Measurements from ENCODE around the gene LHFPL2. TPM values are rescaled to one million over a fixed set of nuclear protein-coding genes. Genes with fewer than 3 reads are reported as not detected.

LHFPL2 gene
- total and polyA plus RNA-seq, 4 donors, result 6.5 to 49.4 (median 47.7) TPM

DNA sequence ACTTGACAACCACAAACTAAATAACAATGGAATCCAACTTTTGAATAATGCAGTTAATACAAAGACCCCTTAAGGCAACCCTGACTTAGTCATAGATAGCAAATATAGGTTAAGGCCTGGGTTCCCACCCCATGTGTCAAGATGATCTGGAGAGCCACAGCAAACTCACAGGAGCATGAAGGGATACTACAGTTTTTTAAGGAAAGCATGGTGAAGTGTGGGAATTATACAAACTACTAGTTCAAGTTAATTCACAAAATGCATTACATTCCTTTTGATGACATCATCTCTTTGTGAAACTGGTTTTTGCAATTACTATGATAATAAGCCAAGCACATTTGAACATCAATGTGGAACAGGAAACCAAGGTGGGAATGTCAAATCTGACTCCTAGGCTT lies 50.6 kb downstream of the LHFPL2 start:
- Histone ChIP-seq H3K9ac (ENCODE audit: insufficient read depth in 1 of 2, low read length in 2 of 2) (no peak overlapping the region), H3K4me1 (ENCODE audit: control insufficient read depth in 5 of 5, insufficient read depth in 5 of 5, low read length in 5 of 5) (peaks cover 4 to 23% (median 19%) of the 10 kb centered on the region in 5 donors), H3K27ac (ENCODE audit: low read depth in 1 of 2, low read length in 1 of 2) (no peak overlapping the region), H3K9me3 (ENCODE audit: control insufficient read depth in 4 of 4, insufficient read depth in 3 of 4, low read length in 3 of 4) (no peaks in the 10 kb centered on the region), H3K36me3 (ENCODE audit: control insufficient read depth in 4 of 4, insufficient read depth in 4 of 4, low read length in 4 of 4) (no peaks in the 10 kb centered on the region), H3K4me3 (no peak overlapping the region), H3K27me3 (ENCODE audit: control insufficient read depth in 3 of 3, insufficient read depth in 3 of 3, low read length in 2 of 3) (no peaks in the 10 kb centered on the region)
- TF ChIP-seq, protein P1, sequence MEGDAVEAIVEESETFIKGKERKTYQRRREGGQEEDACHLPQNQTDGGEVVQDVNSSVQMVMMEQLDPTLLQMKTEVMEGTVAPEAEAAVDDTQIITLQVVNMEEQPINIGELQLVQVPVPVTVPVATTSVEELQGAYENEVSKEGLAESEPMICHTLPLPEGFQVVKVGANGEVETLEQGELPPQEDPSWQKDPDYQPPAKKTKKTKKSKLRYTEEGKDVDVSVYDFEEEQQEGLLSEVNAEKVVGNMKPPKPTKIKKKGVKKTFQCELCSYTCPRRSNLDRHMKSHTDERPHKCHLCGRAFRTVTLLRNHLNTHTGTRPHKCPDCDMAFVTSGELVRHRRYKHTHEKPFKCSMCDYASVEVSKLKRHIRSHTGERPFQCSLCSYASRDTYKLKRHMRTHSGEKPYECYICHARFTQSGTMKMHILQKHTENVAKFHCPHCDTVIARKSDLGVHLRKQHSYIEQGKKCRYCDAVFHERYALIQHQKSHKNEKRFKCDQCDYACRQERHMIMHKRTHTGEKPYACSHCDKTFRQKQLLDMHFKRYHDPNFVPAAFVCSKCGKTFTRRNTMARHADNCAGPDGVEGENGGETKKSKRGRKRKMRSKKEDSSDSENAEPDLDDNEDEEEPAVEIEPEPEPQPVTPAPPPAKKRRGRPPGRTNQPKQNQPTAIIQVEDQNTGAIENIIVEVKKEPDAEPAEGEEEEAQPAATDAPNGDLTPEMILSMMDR (IDR thresholded peaks at IDR 0.05; ENCODE audit: control extremely low read depth, extremely low read depth), result no peak
- ATAC-seq (ENCODE audit: insufficient read depth, low FRiP score), result no peak
- DNase-seq, result no peak

DNA sequence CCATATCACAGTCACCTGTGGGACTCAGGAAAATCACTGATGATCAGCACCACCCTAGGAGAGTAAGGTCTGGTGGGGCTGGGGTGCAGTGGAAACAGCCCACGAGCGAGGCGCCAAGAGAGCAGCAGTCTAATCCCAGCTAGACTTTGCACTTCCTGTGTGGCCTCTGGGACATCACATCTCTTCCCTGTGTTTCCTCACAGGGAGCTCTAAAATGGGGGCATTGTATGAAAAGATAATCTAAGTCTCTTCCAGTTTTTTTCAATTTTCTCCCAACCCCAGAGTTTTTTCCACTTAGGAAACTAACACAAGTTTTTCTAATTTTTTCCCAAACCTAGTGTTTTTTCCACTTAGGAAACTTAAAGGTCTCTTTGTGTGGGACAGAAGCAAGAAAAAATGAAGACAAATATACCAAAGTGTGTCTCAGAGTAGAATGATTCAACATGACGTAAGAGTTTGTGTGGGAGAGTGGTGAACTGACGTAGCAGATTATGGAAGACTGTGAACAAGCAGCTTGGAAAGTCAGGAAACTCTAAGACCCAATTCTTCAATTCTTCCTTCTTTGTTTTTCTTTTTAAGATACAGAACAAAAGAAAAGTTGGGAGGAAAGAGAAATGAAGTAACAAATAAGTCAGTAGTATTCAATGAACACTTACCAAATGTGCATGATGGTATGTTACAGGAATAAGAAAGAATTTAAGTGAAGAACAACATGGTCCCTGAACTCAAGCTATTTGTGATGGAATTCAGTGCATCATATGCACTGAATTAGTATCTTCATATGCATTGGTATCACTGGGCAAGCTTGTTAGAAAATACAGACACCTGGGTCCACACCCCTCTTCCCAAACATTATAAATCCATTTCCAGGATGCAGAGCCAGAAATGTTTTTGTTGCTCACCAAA lies 51.3 kb downstream of the LHFPL2 start:
- Histone ChIP-seq H3K9me3 (ENCODE audit: control insufficient read depth in 4 of 4, insufficient read depth in 3 of 4, low read length in 3 of 4) (no peaks in the 10 kb centered on the region), H3K36me3 (ENCODE audit: control insufficient read depth in 4 of 4, insufficient read depth in 4 of 4, low read length in 4 of 4) (no peaks in the 10 kb centered on the region), H3K4me1 (ENCODE audit: control insufficient read depth in 5 of 5, insufficient read depth in 5 of 5, low read length in 5 of 5) (peaks cover 5 to 24% (median 21%) of the 10 kb centered on the region in 5 donors), H3K4me3 (no peak overlapping the region), H3K27ac (ENCODE audit: low read depth in 1 of 2, low read length in 1 of 2) (no peak overlapping the region), H3K27me3 (ENCODE audit: control insufficient read depth in 3 of 3, insufficient read depth in 3 of 3, low read length in 2 of 3) (no peaks in the 10 kb centered on the region), H3K9ac (ENCODE audit: insufficient read depth in 1 of 2, low read length in 2 of 2) (no peak overlapping the region)
- DNase-seq, result no peak
- ATAC-seq (ENCODE audit: insufficient read depth, low FRiP score), result no peak
- TF ChIP-seq, protein P1 (IDR thresholded peaks at IDR 0.05; ENCODE audit: control extremely low read depth, extremely low read depth), result no peak
- WGBS, 2 donors, result 80 to 81% methylated on average over 5 of the region's 5 CpGs

DNA sequence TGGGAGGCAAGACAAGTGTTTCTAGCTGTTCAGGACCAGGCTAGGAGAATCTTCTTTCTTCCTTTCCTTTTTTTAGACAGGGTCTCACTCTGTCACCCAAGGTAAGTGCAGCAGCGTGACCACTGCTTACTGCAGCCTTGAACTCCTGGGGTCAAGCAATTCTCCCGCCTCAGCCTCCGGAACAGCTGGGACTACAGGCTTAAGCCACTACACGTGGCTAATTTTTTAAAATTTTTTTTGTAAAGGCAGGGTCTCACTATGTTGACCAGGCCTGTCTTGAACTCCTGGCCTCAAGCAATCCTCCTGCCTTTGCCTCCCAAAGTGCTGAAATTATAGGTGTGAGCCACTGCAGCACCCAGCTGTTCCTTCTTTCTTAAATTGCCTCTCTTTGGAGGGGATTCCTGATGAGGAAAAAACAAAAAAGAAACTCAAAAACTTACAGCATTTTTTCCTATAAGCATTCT lies 53.1 kb downstream of the LHFPL2 start:
- peak overlapping the region; percentile 49 to 59 for H3K27ac ChIP-seq (ENCODE audit: low read depth in 1 of 2, low read length in 1 of 2)
- peaks cover 7 to 31% (median 27%) of the 10 kb centered on the region in 5 donors for H3K4me1 ChIP-seq (ENCODE audit: control insufficient read depth in 5 of 5, insufficient read depth in 5 of 5, low read length in 5 of 5)
- 65 to 78% methylated on average over 4 of the region's 4 CpGs for WGBS, 2 donors

More for the DNA sequence above, 53.1 kb downstream of the LHFPL2 start:
- Histone ChIP-seq H3K9ac (ENCODE audit: insufficient read depth in 1 of 2, low read length in 2 of 2) (peak overlapping the region in 1 of 2 donors; percentile 56), H3K36me3 (ENCODE audit: control insufficient read depth in 4 of 4, insufficient read depth in 4 of 4, low read length in 4 of 4) (no peaks in the 10 kb centered on the region), H3K4me3 (no peak overlapping the region), H3K27me3 (ENCODE audit: control insufficient read depth in 3 of 3, insufficient read depth in 3 of 3, low read length in 2 of 3) (no peaks in the 10 kb centered on the region), H3K9me3 (ENCODE audit: control insufficient read depth in 4 of 4, insufficient read depth in 3 of 4, low read length in 3 of 4) (no peaks in the 10 kb centered on the region)
- TF ChIP-seq, protein P1 (IDR thresholded peaks at IDR 0.05; ENCODE audit: control extremely low read depth, extremely low read depth), result no peak
- no peak for ATAC-seq (ENCODE audit: insufficient read depth, low FRiP score)
- no peak for DNase-seq
